Fibroblast of skin of right biceps (primary cell): ENCODE results near the gene ATXN10.
A peak's percentile ranks its signal among the peaks of the same experiment; 100 is the strongest.

Experiments
- DNase-seq: peaks from one replicate; pipeline ENCODE4 v3.0.0-alpha.2; 2013

The ATXN10 gene

DNA sequence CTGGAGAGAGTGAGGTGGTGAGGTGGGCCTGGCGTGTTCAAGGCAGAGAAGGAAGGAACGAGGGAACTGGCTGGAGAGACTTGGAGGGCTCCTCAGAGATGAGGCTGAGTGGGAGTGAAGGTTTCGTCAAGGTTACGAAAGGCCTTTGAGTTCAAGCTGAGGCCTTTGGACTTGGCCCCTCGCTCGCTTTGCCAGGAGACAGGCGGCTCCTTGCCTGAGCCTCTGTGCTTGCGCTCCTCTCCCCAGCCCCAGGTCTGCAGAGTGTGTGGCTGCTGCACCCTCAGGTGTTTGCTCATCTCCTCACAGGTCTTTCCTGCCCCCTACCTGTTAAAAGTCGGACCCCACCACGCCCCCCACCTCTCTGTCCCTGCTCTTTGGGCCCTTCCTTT is 91.6 kb downstream of the ATXN10 start:
- no peak for DNase-seq

DNA sequence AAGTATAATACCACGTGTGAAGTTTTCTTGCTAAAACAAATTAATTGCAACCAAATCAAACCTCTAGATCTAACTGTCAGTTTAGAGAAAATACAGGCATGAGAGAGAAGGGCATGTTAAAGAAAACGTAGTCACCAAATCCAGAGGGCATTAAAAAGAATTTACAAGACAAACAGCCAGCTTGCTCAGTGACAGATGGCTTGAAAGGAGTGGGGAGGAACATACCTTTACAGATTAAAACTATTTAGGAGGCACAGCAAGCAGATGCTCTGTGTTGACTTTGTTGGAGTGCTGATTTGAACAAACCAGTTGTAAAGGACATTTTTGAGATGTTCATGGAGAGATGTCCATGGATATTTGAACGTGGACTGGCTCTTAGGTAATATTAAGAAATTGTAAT is 96.9 kb downstream of the ATXN10 start:
- no peak for DNase-seq

DNA sequence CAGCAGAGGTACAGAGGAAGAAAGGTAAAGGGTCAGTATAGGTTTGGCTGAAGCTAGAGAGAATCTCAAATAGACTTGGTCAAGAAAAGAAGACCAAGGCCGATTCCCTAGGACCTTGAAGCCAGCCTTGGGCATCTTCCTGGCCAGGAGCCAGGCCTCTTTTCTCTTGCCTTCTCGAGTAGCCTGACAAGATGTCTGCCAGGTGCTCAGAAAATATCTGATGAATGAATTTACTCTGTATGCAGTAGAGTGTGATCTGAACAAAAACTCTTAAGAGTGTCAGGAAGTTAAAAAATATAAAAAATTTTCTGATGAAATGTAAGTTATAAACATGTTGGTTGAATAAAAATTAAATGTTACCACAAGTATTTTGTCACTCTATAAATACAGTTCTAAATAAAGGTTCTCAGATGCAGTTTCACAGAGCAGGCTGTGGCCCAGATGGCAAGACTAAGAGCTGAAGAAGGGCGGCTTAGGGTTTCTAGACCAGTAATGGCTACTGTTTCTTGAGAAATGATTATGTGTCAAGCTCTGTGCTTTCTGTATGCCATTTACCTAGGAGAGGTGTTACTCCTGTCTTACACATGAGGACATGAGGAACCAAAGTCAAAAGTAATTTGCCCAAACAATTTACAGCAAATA is 98.1 kb downstream of the ATXN10 start:
- DNase-seq, result peak; percentile 30

DNA sequence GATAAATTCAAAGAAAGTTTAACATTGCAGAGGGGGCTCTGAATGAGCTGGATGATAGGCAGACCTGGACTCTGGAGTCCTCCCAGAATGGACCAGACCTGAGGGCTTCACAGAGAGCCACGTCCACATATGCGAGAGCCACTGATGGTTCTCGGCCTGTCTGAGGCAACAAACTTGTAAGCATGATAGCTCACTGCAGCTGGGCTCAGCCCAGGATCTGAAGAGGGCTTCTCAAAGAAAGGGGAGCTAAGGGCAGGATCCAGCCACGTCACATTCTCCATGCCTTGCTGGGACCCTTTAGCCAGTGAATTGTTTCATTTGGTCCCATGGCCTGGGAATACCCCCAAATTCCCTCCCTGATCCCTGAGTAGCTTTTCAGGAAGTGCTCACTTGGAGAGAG is 98.9 kb downstream of the ATXN10 start:
- no peak for DNase-seq

DNA sequence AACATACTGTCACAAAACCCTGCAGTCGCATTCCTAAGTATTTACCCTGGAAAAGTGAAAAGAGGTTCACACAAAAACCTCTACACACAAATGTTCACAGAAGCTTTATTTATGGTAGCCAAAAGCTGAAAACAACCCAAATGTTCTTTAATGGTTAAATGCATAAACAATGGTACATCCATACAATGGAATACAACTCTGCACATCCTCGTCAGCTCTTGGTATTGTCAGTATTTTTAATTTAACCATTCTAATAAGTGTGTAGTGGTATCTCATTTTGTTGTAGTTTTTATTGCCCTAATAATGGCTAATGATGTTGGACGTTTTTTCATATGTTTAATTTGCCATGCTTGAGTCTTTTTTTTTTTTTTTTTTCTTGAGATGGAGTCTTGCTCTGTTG is 99.4 kb downstream of the ATXN10 start:
- no peak for DNase-seq

DNA sequence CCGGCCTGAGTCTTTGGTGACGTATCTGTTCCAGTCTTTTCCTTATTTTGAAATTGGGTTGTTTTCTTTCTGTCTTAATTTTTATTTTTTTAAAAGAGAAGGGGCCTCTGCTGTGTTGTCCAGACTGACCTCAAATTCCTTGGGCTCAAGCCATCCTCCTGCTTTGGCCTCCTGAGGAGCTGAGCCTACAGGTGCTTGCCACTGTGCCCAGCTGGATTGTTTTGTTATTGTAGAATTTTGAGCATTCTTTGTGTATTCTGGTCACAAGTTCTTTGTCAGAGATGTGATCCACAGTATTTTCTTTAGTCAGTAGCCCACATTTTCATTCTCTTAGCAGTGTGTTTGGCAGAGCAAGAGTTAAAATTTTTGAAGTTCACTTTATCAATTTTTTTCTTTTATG is 100.1 kb downstream of the ATXN10 start:
- no peak for DNase-seq

DNA sequence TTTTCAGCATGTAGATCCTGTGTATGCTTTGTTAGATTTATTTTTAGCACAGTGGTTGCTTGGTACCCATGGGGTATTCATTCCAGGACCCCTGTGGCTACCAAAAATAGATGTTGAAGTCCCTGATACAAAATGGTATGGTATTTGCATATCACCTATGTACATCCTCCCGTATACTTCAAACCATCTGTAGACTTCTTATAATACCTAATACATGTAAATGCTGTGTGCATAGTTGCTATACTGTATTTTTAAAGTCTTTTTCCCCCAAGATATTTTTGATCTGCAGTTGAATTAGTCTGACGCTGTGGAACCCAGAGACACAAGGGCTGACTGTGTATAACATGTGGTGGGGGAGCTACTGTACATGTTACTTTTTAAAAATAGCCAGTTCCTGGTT is 101.1 kb downstream of the ATXN10 start:
- no peak for DNase-seq

DNA sequence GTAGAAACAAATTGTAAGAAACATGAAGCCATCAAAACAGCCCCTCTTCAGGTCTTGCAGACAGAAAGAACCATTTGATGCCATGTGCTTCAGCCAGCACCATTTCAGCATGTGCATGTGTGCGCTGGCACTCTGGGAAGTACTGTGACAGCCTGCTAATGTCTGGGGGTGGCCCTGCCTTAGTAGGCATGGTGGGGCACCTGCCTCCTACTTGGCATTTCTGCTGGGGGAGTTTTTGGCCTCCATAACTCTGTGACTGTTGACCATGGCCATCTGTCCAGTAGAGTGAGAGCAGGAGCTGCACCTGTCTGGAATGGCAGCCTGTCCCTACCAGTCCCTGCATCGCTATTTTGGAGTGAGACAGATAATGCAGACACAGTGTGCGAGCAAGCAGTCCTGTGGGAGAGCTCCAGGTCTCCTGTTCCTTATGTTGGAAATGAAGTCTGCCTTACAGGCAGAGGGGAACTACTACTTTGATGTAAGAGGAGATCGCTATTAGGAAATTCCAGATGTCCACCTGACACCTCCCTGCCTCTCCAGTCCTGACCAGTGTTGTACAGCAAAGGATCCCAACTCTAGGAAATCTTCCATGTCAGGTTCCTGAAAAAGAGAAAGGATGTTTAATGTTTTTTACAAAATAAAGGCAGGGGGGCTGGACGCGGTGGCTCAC is 102.5 kb downstream of the ATXN10 start:
- no peak for DNase-seq

DNA sequence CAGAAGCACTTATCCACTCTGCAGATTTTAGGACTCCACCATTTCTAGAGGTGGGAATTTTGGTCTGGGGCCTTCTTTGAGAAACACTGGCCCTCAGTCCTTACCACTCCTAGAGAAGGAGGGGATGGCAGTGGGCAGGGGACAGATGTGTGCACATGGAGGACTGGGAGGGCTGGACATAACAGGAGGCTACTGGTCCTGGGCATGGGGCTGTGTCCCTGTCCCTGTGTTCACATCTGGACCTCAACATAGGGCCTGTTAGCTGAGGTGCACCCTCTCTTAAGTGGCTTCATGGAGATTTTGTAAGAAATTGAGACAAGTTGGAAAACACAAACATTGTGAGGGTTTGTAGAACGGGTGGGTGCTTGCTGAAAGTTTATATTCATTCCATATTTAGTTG is 103.4 kb downstream of the ATXN10 start:
- DNase-seq, result no peak

DNA sequence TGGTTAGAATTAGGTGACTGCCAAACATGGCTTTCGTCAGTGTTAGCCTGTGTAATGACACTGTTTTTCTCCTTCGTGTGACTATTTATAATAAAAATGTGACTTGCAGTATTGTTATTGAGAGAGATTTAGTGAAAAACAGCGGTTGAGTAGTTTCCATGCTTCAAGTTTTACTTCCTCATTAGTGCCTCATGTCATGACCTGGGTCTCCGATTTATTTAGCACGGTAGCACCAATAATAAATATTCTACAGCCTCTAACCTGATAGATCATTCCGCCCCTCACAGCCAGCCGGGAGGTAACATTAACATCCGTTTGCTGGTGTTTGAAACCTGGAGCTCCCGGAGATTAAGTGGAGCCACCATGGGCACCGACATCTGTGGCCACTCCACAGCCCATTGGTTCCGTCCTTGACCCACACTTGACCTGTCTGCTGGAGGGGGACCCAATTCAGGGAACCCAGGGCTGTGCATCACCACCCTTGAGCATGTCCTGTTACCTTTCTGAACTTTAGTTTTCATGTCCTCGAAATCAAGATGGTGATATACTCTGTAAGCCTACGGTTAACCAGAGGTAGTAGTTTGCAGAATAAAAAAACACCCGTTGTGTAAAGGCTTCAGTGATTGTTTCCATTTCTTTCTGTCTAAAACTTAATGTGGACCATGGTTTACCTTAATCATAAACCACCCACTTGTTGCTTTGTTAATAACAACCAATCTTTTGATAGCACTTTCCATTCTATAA is 104.1 kb downstream of the ATXN10 start:
- no peak for DNase-seq

DNA sequence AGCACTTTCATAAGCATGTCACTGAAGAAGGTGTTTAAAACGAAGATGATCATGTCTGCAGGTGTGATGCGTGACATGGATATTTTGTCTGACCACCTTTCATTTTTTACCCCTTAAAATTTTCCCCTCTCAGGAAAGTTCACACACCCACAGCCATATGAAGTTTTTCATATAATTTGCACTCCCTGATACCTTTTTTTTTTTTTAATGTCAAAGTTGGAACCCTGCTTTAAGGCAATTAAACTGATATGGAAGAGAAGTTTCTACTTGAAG is 104.6 kb downstream of the ATXN10 start:
- DNase-seq, result no peak

DNA sequence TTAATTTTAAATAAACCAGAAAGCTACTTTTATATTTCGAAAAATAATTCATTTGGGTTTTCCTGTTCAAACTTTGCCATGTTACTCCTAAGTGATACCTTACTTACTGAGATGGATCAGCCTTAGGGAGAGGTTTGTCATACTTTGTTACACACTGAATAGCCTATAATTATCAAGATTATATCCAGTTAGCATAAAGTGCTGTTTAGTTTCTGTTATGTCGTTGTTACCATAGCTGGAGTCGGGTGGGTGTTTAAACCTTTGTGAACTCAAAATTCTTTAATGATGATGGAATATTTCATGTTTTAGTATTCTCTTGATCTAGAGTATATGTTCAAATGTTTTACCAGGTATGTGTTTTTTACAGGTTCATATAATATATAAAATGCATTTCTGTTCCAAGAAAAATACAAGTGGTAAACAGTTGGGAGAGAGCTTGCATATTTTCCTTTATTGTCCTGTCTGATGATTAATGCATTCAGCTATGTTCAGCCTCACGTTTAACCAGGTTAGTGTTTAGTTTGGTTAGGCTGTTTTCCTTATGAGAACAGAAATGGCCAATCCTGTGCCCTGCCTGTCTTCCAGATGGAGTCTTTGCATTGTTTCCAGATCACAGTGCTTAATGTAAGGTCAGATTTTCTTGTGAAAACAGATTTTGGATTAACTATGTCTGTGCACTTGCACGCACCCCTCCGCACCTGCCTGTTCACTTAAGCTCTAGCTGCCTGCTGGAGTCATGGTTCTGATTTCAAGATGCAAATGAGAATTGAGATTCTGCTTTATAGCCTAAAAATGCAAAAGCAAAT is 105.6 kb downstream of the ATXN10 start:
- peak; percentile 36 for DNase-seq

DNA sequence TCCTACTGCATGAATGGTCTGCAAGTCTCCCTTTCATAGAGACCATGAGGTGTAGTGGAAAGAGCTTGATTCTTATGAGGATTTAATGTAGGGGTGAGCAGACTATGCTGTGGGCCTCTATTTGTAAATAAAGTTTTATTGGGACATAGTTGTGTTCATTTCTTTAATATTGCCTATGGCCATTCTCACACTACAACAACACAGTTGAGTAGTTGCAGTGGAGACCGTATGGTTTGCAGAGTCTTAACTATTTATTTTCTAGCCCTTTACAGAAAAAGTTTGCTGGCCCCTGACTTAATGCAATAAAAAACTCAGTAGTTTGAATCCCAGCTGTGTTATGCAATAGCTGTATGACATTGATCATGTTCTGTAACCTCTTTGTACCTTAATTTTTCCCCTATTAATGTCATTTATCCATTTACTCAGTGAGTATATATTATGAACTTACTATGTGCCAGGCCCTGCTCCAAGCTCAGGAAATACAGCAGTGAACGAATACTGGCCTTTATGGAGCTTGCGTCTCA is 106.3 kb downstream of the ATXN10 start:
- no peak for DNase-seq

DNA sequence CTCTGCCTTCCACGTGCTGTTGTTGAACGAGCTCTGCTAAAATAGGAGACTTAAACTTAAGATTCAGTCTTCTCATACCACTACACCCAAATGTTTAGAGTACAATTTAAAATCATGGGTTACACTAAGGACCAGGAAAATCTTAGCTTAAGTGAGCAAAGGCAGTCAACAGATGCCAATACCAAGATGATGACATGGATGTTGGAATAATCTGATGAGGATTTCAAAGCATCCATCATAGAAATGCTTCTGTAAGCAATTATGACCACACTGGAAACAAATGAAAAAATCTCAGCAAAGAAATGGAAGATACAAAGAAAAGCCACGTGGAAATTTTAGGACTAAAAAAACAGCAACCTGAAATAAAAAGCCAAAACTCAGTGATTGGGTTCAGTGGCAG is 109.8 kb downstream of the ATXN10 start:
- peak; percentile 43 for DNase-seq

DNA sequence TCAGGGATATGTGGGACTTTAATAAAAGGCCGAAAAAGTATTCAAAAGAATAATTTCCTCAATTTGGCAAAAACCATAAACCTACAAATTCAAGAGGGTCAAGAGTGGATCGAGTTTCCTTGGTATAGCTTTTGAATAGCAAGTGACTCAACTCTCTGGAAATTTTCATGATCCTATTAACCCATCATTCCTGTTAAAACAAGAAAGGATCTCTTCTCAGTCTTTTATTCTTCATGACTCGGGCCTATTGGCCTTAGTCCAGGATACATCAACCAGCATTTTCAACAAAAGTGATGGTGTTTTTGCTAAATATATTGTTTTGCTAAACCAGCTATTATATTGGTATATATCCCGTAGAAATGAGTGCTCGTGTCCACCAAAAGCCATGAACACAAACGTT is 110.3 kb downstream of the ATXN10 start:
- DNase-seq, result peak; percentile 69

DNA sequence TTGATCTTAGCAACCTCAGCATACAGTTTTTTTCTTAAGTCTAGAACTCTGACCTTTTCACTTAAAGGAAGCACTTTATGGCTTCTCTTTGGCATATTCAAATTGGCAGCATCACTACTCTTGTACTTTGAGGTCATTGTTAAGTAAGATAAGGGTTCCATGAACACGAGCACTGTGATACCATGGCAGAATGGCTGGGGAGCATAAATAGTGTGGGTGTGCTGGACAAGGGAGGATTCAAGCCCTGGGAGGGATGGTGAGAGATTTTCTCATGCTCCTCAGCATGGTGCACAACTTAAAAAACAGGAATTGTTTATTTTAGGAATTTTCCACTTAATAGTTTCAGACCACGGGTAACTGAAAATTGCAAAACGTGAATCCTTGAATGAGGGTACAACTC is 111.4 kb downstream of the ATXN10 start:
- DNase-seq, result no peak

DNA sequence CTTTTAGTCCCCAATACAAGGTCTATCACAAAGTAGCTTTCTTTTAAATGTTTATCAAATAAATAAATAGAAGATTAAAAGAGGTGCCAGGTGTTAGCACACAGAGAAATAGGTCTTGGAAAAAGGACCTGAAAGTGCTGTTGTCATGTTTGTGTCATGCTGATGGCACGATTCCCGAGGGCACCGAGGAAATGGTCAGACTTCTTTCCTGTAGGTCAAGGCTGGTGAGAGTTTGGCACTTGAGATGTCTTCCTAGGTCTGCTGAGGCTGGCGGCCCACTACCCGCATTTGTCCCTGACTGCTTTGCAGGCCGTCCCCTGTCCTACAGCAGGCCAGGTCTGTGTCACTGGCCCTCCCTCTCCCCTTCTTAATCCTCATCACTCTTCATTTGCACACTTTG is 112.1 kb downstream of the ATXN10 start:
- no peak for DNase-seq

DNA sequence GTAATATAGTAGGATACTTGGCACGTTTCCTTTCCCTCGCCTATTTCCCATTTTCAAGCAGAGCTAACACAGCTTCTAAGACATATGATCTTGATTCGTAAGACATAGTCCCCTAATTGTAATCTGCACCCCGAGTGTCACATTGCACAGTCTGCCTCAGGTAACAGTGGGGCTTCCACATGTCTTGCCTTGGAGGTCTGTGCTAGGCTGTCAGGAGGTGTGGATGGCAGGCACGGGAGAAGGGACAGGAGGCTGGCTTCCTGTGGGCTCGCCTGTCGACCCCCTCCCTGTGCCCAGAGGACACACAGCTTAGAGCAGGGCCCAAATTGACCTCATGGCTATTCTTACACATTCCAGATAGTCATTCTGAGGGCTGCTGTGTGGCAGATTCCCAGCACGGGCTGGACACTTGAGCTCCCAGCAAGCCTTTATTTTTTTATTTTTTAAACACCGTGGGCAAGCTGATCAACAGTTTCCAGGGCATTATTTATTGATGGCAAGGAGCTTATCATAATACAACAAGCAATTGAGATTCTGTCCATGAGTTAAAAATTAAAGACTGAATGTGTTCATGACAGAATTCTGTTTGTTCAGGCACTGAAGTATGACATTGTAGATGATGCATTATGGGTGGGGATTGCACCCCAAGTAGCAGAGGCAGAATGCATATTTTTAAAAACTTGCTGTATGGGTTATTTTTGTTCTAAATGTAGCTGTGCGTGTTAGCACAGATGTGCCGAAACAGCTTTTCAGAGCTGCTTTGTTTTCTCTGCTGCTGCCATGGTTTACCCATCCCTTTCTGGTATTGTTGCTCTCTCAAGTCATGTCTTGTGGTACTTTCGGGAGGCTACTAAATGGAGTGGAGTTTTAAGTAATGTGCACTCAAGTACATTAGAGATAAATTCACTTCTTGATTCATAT is 113.0 kb downstream of the ATXN10 start:
- no peak for DNase-seq

DNA sequence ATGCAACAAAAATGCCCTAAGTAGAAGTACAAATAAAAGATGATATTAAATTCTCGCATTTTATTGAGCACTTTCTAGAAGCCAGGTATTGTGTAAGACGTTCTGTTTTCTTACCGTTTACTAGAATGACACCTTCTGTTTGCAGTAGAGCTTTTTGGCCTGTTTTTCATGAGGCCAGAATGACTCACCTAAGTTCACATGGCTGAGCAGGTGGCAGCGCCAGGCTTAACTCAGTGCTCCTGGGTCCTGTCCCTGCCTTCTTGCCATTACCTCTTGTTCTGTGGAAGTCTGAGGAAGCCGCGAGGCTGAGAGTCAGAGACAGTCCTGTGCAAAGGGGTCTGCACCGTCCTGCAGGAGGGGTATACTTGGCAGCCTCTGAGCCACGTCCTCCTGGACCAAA is 113.8 kb downstream of the ATXN10 start:
- DNase-seq, result peak; percentile 17

DNA sequence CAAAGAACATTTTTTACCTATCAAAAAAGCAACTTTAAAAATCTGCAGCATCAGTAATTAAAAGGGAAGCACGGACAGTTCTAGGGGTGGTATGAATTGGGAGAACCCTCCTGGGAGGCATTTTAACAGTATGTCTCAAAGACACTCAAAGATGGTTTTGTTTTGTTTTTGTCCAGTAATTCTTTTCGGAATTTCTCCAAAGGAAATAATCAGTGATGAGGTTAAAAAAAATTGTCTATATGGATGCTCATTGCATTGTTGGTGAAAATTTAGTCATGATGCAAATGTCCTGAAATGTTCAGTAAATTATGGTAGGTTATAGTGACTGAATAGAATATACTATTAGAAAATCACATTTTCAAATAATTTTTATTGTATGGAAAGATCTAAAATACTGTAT is 115.1 kb downstream of the ATXN10 start:
- peak; percentile 27 for DNase-seq

DNA sequence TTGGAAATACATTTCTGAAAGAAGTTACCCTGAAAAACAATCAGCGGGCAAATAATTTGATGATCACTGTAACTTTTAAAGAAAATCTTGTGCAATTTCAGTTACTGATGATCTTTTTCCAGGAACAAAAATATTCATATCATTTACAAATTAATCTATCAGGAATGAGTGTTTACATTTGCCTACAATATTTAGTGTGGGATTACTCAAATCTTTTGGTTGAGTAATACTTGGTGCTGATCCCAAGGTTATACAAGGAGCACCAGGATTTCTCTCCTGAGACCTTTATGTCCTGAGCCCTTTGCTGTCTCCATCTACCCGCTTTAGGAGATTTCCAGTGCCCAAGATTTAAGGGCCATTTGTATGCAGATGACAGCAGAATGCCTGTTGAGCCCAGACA is 116.1 kb downstream of the ATXN10 start:
- DNase-seq, result no peak

DNA sequence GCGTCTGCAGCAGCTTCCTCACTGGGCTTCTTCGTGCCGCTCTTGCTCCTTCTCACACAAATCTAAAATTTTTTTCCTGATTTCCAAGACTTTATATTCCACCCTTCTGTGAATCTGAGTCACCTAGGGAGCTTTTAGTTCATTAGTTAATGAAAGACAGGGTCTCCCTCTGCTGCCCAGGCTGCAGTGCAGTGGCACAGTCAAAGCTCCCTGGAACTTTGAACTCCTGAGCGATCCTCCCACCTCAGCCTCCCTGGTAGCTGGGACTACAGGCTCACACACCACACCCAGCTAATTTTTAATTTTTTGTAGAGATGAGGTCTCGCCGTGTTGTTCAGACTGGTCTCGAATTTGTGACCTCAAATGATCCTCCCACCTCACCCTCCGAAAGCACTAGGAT is 116.9 kb downstream of the ATXN10 start:
- DNase-seq, result no peak
